OCI-LY3 (cell line): Measurements from ENCODE around the gene RAB20.

Source experiments
- EZH2phosphoT487 ChIP-seq: fragments of 200-600 bp; shearing (Covaris generic); IDR thresholded peaks from 2 replicates; pipeline ENCODE4 v1.6.1; 2018; ENCODE audit warnings: antibody characterized with exemption, mixed run types, low read depth
- TF ChIP-seq, protein P1 (sequence below): fragments of 200-600, 300-600 bp; sonication (generic); IDR thresholded peaks from 2 replicates; pipeline ENCODE4 v1.5.1; 2014; ENCODE audit warnings: antibody characterized with exemption, low read length, low read depth

- TF ChIP-seq, protein P1, sequence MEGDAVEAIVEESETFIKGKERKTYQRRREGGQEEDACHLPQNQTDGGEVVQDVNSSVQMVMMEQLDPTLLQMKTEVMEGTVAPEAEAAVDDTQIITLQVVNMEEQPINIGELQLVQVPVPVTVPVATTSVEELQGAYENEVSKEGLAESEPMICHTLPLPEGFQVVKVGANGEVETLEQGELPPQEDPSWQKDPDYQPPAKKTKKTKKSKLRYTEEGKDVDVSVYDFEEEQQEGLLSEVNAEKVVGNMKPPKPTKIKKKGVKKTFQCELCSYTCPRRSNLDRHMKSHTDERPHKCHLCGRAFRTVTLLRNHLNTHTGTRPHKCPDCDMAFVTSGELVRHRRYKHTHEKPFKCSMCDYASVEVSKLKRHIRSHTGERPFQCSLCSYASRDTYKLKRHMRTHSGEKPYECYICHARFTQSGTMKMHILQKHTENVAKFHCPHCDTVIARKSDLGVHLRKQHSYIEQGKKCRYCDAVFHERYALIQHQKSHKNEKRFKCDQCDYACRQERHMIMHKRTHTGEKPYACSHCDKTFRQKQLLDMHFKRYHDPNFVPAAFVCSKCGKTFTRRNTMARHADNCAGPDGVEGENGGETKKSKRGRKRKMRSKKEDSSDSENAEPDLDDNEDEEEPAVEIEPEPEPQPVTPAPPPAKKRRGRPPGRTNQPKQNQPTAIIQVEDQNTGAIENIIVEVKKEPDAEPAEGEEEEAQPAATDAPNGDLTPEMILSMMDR = no peak
- TF ChIP-seq EZH2phosphoT487 = no peak
Observed at GRCh38 chr13:110499621-110500281, 61.8 kb downstream of the RAB20 start.
